ENCODE data around the gene SLC5A10.
"Not testable (repeated sequence)": the region's sequence is repeated elsewhere in the genome, so short reads cannot be mapped to it uniquely, and the experiment has no call there.

DNA sequence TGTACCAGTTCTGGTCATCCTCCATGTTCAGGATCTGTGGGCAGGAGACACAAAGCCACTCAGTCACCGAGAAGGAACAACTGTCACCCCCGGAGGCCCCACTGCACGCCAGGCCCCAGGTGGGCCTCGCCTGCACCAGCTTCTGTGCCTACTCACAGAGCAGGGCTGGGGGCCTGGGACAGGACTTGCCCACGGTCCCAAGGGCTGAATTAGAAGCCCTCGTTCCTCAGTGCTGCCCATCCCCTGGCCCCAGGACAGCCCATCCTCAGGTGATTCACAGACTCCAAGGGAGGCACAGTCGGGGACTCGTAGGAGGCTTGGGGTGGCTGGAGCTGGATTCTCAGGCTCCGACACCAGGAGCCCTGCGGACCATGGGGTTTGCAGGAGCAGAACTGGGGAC, 89.9 kb downstream of the SLC5A10 start:
- TF ChIP-seq, protein P1, sequence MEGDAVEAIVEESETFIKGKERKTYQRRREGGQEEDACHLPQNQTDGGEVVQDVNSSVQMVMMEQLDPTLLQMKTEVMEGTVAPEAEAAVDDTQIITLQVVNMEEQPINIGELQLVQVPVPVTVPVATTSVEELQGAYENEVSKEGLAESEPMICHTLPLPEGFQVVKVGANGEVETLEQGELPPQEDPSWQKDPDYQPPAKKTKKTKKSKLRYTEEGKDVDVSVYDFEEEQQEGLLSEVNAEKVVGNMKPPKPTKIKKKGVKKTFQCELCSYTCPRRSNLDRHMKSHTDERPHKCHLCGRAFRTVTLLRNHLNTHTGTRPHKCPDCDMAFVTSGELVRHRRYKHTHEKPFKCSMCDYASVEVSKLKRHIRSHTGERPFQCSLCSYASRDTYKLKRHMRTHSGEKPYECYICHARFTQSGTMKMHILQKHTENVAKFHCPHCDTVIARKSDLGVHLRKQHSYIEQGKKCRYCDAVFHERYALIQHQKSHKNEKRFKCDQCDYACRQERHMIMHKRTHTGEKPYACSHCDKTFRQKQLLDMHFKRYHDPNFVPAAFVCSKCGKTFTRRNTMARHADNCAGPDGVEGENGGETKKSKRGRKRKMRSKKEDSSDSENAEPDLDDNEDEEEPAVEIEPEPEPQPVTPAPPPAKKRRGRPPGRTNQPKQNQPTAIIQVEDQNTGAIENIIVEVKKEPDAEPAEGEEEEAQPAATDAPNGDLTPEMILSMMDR (IDR thresholded peaks at IDR 0.05; ENCODE audit: low read length) = not testable (repeated sequence)
- TF ChIP-seq EZH2phosphoT487 (IDR thresholded peaks at IDR 0.05; ENCODE audit: low read length); EZH2 (optimal IDR thresholded peaks at IDR 0.05; ENCODE audit: low read depth, low read length): not testable (repeated sequence)
